AG09319 (cell line): ENCODE measurements around the gene LTB.

ENCODE experiments used
- DNase-seq: peaks from one replicate; pipeline ENCODE4 v3.0.0-alpha.2; 2010; ENCODE audit warnings: low read depth; ENCODE audit errors: extremely low read depth
- TF ChIP-seq, protein P1 (sequence below): IDR thresholded peaks from 2 replicates; pipeline ENCODE4 v1.5.1; 2011; ENCODE audit warnings: low read depth, mild to moderate bottlenecking, inconsistent platforms, low read length, moderate library complexity

LTB gene

GRCh38 chr6:31624070-31624469 is 41.8 kb upstream of the LTB start:
- no peak for DNase-seq
- TF ChIP-seq, protein P1, sequence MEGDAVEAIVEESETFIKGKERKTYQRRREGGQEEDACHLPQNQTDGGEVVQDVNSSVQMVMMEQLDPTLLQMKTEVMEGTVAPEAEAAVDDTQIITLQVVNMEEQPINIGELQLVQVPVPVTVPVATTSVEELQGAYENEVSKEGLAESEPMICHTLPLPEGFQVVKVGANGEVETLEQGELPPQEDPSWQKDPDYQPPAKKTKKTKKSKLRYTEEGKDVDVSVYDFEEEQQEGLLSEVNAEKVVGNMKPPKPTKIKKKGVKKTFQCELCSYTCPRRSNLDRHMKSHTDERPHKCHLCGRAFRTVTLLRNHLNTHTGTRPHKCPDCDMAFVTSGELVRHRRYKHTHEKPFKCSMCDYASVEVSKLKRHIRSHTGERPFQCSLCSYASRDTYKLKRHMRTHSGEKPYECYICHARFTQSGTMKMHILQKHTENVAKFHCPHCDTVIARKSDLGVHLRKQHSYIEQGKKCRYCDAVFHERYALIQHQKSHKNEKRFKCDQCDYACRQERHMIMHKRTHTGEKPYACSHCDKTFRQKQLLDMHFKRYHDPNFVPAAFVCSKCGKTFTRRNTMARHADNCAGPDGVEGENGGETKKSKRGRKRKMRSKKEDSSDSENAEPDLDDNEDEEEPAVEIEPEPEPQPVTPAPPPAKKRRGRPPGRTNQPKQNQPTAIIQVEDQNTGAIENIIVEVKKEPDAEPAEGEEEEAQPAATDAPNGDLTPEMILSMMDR, result no peak

DNA sequence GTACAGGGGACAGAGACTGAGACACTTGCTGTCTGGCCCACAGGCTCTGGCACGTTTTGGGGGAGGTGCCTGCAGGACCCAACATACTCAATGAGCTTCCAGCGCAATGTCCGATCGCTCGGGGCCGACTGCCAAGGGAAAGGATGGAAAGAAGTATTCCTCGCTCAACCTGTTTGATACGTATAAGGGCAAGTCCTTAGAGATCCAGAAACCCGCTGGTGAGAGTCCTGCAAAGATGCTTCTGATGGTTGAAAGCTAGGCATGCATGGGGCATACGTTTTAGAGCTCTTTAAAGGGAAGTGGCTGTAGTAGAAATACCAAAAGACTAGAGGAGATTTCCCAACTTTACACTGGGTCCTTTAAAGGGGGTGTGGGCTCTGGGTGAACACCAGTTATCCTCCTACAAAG is 40.5 kb upstream of the LTB start:
- TF ChIP-seq, protein P1, result no peak
- DNase-seq, result no peak

- TF ChIP-seq, protein P1, result no peak
- no peak for DNase-seq
Observed at GRCh38 chr6:31621991-31622390, 39.8 kb upstream of the LTB start.

- DNase-seq, result no peak
- TF ChIP-seq, protein P1, result no peak
Observed at GRCh38 chr6:31621320-31621939, 39.2 kb upstream of the LTB start.

GRCh38 chr6:31620586-31621319 is 38.5 kb upstream of the LTB start, which contains the start of gene PRRC2A:
PRRC2A (plus strand) TSS chr6:31620715; CDS start chr6:31622790, 2,075 bp downstream.
- TF ChIP-seq, protein P1, result no peak
- DNase-seq, result peak; percentile 97

- TF ChIP-seq, protein P1, result no peak
- DNase-seq, result peak; percentile 95
Observed at GRCh38 chr6:31619805-31620585, 37.8 kb upstream of the LTB start.

DNA sequence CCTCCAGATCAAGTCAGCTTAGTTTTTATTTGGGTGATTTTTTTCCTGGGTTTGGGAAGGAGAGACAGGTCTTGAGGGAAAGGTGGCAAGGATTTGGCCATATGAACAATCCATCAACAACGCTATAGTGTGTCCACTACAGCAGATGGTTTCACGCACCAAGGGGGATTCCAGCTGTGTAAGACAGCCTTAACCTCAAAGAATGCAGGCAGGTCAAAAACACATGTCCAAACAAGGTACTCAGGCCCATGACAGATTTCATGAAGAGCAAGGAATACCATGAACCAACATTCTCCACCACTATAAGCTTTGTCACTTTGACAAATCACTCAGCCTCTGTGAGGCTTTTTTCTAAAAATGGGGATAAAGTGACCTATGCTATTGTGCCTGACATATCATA is 34.8 kb upstream of the LTB start:
- DNase-seq, result no peak
- TF ChIP-seq, protein P1, result no peak
